ENCODE measurements around the gene EEIG1.

GRCh38 chr9:127977884-127978647, 2.7 kb downstream of the EEIG1 start:
- TF ChIP-seq CTCF (IDR thresholded peaks at IDR 0.05) (no peak), POLR2A (IDR thresholded peaks at IDR 0.05) (no peak)
